HG03139 (cell line): ENCODE results near the gene SRSF5.
"Not testable (repeated sequence)": the region's sequence is repeated elsewhere in the genome, so short reads cannot be mapped to it uniquely, and the experiment has no call there.

Experiments
- ATAC-seq: cut with Tn5 transposase; IDR thresholded peaks from one replicate; pipeline ENCODE4 v1.9.1; 2021; ENCODE audit not compliant: unreplicated experiment

SRSF5 gene

DNA sequence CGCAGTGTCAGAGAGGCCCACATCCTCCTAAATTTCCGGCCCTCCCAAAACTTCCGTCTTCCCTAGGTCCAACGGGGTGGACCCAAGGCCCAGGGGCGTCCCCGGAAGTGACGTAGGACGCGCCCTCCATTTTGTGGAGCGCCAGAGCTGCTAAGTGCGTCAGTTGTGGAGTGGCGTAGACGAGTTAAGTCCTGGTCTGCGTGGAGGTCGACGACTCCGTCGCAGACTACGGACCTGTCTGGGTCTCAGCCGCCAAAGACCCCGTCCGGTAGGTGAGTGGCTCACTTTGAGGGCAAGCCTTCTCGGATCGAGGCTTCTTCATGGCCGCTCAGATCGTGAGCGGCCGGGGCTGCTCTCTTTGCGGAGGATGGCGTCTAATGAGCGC is at the start of gene SRSF5:
Gene SRSF5 (plus strand): TSS at position 159 of the 385 bp plus-strand sequence. CDS start 1,015 bp downstream, outside the sequence.
- ATAC-seq = peak; percentile 76

GRCh38 chr14:69718614-69719013 is 48.3 kb upstream of the SRSF5 start:
- not testable (repeated sequence) for ATAC-seq

GRCh38 chr14:69719501-69719951 is 47.4 kb upstream of the SRSF5 start:
- no peak for ATAC-seq

- ATAC-seq = no peak
Measured at GRCh38 chr14:69720912-69721311, 46.0 kb upstream of the SRSF5 start.

DNA sequence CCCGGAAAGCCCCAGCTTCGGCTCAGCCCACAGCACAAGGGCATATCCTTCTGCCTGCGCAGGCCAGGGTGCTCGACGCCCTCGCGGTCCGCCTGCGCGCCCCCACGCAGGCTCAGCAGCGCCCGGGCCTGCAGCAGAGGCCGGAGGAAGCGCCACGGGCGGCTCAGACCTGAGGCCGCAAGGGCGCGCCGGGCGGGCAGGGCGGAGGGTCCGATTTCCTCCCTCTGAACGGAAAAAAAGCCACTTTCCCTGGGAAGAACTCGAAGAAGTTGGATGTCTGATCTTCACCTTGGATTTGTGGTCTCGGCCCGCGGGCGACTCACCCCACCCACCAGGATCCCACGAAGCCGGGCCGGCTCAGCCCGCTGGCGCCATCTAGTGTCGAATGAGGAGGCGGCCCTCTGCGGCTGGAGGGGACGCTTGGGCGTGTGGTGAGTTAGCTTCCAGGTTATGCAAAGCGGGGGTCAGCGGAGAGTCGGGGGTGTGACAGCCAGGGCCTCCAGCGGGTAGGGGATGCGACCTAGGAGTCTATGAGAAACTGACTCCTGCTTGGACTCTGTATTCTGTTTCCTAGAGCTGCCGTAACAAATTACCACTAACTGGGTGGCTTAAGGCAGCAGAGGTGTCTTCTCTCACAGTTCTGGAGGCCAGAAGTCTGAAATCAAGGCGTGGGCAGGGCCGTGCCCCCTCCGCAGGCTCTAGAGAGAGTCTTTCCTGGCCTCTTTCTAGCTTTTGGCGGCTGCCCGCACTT is 40.0 kb upstream of the SRSF5 start:
- peak; percentile 78 for ATAC-seq

- no peak for ATAC-seq
Measured at GRCh38 chr14:69727860-69728259, 39.1 kb upstream of the SRSF5 start.

DNA sequence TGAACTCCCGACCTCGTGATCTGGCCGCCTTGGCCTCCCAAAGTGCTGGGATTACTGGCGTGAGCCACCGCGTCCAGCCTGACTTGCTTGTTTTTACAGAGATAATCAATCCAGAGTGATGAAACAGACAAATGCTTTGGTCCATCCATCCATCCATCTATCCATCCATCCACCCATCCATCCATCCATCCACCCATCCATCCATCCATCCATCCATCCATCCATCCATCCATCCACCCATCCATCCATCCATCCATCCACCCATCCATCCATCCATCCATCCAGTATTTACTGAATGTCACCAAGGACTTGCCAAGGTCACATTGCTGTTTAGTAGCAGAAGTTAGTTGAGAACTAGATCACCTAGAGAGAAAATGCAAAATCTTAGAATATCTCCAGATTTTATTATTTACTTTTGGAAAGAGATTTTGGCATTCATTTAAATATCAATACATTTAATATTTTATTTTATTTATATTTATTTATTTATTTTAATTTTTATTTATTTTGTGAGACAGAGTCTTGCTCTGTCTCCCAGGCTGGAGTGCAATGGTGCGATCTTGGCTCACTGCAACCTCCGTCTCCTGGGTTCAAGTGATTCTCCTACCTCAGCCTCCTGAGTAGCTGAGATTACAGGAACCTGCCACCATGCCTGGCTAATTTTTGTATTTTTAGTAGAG is 34.9 kb upstream of the SRSF5 start:
- ATAC-seq = not testable (repeated sequence)

- not testable (repeated sequence) for ATAC-seq
Measured at GRCh38 chr14:69736405-69736804, 30.5 kb upstream of the SRSF5 start.

GRCh38 chr14:69741055-69741454 is 25.9 kb upstream of the SRSF5 start:
- ATAC-seq = no peak

GRCh38 chr14:69749956-69750355 is 17.0 kb upstream of the SRSF5 start:
- ATAC-seq = no peak

DNA sequence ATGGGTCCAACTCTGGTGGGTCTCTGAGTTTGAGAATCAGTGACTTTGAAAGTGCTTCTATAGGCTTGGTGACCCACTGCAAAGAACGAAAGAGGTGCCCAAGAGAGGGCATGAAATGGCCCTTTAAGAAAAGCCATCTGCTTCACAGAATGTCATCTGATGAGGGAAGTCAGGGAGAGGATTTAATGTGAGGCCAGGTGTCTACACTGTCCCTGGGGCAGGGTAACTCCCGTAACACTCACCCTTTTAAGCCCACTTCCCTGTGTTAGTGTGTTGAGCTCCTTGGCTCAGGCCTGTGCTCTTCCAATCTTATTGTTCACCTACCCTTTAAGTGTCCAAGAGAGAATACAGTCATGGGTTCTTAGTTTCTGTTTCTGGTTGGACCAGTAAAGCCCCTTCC is 16.4 kb upstream of the SRSF5 start:
- no peak for ATAC-seq

DNA sequence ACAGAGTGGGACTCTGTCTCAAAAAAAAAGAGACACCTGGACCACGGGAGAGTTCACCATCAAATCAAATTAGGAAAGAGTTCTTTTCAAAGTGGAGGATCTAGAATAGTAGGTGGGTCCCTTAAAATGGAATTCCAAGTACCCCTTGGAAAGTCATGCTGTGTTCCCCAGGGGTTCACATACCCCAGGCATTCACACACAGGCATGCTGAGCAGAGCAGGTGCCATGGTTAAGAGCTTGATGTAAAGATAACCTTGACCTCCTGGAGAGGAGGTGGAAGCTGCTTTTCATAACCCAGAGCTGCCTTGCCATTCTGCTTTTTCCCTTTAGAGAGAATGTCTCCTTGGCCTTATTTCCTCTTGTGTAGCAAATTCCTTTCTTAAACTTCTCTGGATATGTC is 14.2 kb upstream of the SRSF5 start:
- no peak for ATAC-seq

DNA sequence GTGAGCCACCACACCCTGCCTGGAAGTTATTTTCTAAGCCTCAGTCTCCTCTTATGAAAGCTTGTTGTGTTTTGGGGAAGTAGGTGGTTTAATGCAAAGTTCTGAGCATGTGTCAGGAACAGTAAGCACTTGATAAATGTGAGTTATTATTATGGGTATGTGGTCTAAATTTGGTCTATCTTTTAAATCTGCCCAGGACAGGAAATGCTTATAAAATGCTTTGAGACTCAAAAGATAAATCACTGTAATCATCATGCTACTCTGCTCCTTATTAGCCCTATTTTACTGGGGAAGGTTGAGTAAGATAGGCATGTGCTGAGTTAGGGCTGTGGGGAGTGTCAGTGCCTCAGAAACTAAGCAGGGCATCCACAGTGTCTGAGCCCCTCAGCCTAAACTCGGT is 13.1 kb upstream of the SRSF5 start:
- ATAC-seq = no peak

- ATAC-seq = no peak
Measured at GRCh38 chr14:69754487-69754886, 12.5 kb upstream of the SRSF5 start.

GRCh38 chr14:69755296-69755695 is 11.6 kb upstream of the SRSF5 start:
- no peak for ATAC-seq

DNA sequence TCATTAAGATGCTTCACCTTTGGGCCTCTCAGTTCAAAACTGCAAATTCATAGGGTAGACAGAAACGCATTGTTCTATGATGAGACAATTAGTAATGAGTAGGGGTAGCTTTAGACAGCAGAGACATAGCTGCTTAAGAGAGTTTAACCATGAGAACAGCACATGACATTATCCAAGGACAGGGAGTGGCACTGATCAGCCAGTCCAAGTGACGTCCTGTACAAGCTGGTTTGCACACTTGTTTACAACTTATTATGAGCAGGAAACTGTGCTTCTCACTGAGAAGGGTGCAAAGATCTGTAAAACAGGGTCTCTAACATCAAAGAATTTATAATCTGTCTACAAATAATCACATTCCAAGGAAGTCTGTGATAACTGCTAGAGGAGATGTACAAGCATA is 11.2 kb upstream of the SRSF5 start:
- no peak for ATAC-seq

DNA sequence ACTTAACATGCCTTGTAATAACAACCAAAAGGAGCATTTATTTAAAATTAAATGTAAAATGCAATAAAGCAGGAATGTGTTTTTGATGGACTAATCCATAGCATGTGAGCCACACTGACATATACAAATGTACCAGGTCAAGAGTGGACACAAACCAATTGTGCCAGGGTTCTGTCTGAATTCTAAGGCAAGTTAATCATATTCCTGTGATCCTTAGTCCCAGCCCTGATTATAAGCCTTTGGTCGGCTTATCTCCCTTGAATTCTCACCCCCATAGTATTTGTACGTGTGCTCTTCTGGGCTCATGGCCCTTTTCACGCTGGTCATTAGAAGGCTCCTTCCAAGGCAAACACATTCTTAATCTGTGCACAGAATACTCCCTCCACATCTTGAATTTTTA is 10.6 kb upstream of the SRSF5 start:
- no peak for ATAC-seq

- ATAC-seq = no peak
Measured at GRCh38 chr14:69760810-69761209, 6.1 kb upstream of the SRSF5 start.

DNA sequence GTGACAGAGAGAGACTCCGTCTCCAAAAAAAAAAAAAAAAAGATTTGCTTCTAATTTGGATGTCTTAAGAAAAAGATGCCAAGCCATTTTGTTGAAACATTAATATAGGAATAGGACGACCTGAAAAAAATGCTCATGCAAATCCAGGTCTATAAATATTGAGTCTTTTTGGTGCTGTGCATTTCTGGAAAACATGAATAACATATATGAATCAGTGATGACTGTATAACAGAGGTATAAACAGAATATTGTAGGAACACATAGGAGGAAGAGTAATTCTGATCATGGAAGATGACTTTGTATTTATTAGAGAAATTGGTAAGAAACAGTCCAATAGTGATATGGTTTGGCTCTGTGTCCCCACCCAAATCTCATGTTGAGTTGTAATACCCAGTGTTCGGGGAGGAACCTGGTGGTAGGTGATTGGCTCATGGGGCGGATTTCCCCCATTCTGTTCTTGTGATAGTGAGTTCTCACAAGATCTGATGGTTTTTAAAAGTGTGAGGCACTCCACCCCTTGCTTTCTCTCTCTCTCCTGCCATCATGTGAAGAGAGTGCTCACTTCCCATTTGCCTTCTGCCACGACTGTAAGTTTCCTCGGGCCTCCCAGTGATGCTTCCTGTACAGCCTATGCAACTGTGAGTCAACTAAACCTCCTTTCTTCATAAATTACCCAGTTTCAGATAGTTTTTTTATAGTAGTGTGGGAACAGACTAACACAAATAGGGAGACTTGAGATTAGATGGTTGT is 3.0 kb upstream of the SRSF5 start:
- ATAC-seq = no peak

DNA sequence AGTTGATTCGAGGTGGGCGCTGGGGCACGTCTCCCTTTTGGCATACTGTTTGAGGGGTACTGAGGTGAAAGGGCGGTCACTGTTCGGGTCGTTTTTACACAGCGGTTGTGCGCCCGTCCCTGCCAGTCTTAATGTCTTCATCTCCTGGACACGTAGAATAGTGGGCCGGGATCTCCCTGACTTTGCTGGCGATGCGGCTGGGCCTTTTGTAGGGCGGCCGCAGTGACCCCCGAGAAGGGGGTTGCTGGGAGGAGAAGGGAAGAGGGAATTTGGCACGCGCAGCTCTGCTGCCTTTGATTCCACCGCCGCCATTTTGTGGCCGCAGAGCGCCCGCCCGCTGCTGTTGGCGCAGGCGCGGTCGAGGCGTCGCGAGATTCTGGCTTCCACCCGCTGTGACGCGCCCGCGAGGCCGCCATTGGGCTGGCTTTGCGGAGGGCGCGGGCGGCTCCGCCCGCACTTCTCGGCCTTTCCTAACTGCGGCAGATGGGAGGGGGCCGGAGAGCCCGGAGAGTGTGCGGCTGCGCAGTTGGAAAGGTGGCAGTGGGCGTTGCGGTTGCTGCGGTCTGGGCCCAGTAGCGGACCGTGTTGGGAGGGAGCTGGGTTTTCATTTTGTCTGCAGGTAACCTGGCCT is 542 bp downstream of the SRSF5 start:
- ATAC-seq = peak; percentile 67

DNA sequence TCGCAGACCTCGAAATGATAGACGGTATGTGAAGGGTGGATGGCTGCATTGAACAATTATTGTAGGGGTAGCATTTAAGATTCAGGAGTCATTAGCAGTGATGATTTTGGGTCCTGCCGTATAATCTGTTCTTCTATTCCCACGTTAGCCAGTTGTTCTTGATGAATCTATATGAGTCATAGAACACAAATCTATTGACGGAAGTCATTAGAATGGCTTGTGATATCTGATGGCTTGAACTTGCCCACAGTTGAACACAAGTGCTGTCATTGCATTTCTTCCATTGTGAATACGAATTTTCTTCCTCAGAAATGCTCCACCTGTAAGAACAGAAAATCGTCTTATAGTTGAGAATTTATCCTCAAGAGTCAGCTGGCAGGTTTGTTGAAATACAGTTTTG is 1.9 kb downstream of the SRSF5 start:
- ATAC-seq = no peak
